HepG2 (cell line): Measurements from ENCODE around the gene POLR1E. TPM values are rescaled to one million over a fixed set of nuclear protein-coding genes. Genes with fewer than 3 reads are reported as not detected.
A peak's percentile ranks its signal among the peaks of the same experiment; 100 is the strongest.

Source experiments
- ARNT2 ChIP-seq: sonication (generic); formaldehyde crosslinking; IDR thresholded peaks from 2 replicates; pipeline ENCODE4 v1.8.0; 2022; ENCODE audit warnings: mild to moderate bottlenecking, low read depth, missing genetic modification reagents, moderate library complexity
- ARNTL ChIP-seq: sonication (generic); formaldehyde crosslinking; IDR thresholded peaks from 2 replicates; pipeline ENCODE4 v1.4.0; 2020; ENCODE audit warnings: mild to moderate bottlenecking, missing genetic modification reagents
- EED ChIP-seq: sonication (generic); formaldehyde crosslinking; IDR thresholded peaks from 2 replicates; pipeline ENCODE4 v1.5.0; 2020; ENCODE audit warnings: mild to moderate bottlenecking, missing genetic modification reagents
- GMEB1 ChIP-seq: sonication (generic); formaldehyde crosslinking; IDR thresholded peaks from 2 replicates; pipeline ENCODE4 v1.5.1; 2020; ENCODE audit warnings: missing genetic modification reagents, mild to moderate bottlenecking, borderline replicate concordance
- KDM6A ChIP-seq: IDR thresholded peaks from 2 replicates; pipeline ENCODE4 v1.6.1; 2016; ENCODE audit warnings: low read depth
- PHF21A ChIP-seq: sonication (generic); formaldehyde crosslinking; IDR thresholded peaks from 2 replicates; pipeline ENCODE4 v1.5.0; 2020; ENCODE audit warnings: mild to moderate bottlenecking, missing genetic modification reagents
- POGK ChIP-seq: sonication (generic); formaldehyde crosslinking; conservative IDR thresholded peaks from 2 replicates; pipeline ENCODE4 v1.8.0; 2022; ENCODE audit warnings: mild to moderate bottlenecking, moderate library complexity, missing genetic modification reagents
- POLR2AphosphoS5 ChIP-seq: IDR thresholded peaks from 2 replicates; pipeline ENCODE4 v1.6.1; 2012; ENCODE audit warnings: low read depth, low read length
- POLR2G ChIP-seq: fragments of 200-400 bp; formaldehyde crosslinking; IDR thresholded peaks from 2 replicates; pipeline ENCODE4 v1.6.1; 2018; ENCODE audit warnings: mild to moderate bottlenecking, low read depth, low read length, moderate library complexity
- PRDM10 ChIP-seq: sonication (generic); formaldehyde crosslinking; IDR thresholded peaks from 2 replicates; pipeline ENCODE4 v1.4.0; 2020; ENCODE audit warnings: low read depth, missing genetic modification reagents
- ZBTB7B ChIP-seq: sonication (generic); formaldehyde crosslinking; IDR thresholded peaks from 2 replicates; pipeline ENCODE4 v1.4.0; 2020; ENCODE audit warnings: missing genetic modification reagents
- ZFX ChIP-seq: sonication (generic); formaldehyde crosslinking; IDR thresholded peaks from 2 replicates; pipeline ENCODE4 v1.4.0; 2020; ENCODE audit warnings: mild to moderate bottlenecking, low read depth, missing genetic modification reagents, moderate library complexity
- ZMYM4 ChIP-seq: sonication (generic); formaldehyde crosslinking; IDR thresholded peaks from 2 replicates; pipeline ENCODE4 v1.8.1; 2023; ENCODE audit warnings: mild to moderate bottlenecking, missing genetic modification reagents
- ZNF292 ChIP-seq: sonication (generic); formaldehyde crosslinking; IDR thresholded peaks from 2 replicates; pipeline ENCODE4 v1.8.1; 2022; ENCODE audit warnings: mild to moderate bottlenecking, low read depth, missing genetic modification reagents, borderline replicate concordance
- ZNF441 ChIP-seq: sonication (generic); formaldehyde crosslinking; IDR thresholded peaks from 2 replicates; pipeline ENCODE4 v1.7.0; 2021; ENCODE audit warnings: missing genetic modification reagents, borderline replicate concordance
- ZNF547 ChIP-seq: sonication (generic); formaldehyde crosslinking; IDR thresholded peaks from 2 replicates; pipeline ENCODE4 v1.5.1; 2020; ENCODE audit warnings: mild to moderate bottlenecking, missing genetic modification reagents
- ZNF563 ChIP-seq: sonication (generic); formaldehyde crosslinking; IDR thresholded peaks from 2 replicates; pipeline ENCODE4 v1.8.0; 2022; ENCODE audit warnings: mild to moderate bottlenecking, moderate library complexity, missing genetic modification reagents
- polyA plus RNA-seq, 8 experiments: library from polyadenylated mRNA; depleted of rRNA in 3 of 8; stranded (reverse) in 7 of 8; unstranded in 1 of 8; fragments of >200 nt; fragmentation: Illumina TruSeq in 4 of 8; extraction: Trizol in 4 of 8; gene quantifications; 2 replicates each; pipeline versions ENCODE4 v1.2.1 to v1.2.3, GENCODE V29; 2011 to 2016; ENCODE audit warnings: low read depth in 4 of 8, missing spikeins in 1 of 8, mixed read lengths in 1 of 8; ENCODE audit not compliant: insufficient read depth in 1 of 8
- total RNA-seq, 5 experiments: library from RNA; depleted of rRNA; stranded (reverse); fragments of >200 nt; fragmentation: Illumina TruSeq; extraction: Trizol; gene quantifications; 2 replicates each; pipeline ENCODE4 v1.2.3, GENCODE V29; 2016; ENCODE audit warnings: low read depth in 1 of 5
- TF ChIP-seq, protein P1 (sequence below): IDR thresholded peaks from 2 replicates; pipeline ENCODE4 v1.6.1; 2016; ENCODE audit warnings: low read depth, control low read depth
- TF ChIP-seq, protein P2 (sequence below): sonication (generic); formaldehyde crosslinking; IDR thresholded peaks from 2 replicates; pipeline ENCODE4 v1.5.0; 2020; ENCODE audit warnings: missing genetic modification reagents

The POLR1E gene
- total and polyA plus RNA-seq, 2 of the 13 experiments (the other 11 are each of a cell fraction or from before 2014, with no cell fraction given): 23.0 to 37.8 TPM

DNA sequence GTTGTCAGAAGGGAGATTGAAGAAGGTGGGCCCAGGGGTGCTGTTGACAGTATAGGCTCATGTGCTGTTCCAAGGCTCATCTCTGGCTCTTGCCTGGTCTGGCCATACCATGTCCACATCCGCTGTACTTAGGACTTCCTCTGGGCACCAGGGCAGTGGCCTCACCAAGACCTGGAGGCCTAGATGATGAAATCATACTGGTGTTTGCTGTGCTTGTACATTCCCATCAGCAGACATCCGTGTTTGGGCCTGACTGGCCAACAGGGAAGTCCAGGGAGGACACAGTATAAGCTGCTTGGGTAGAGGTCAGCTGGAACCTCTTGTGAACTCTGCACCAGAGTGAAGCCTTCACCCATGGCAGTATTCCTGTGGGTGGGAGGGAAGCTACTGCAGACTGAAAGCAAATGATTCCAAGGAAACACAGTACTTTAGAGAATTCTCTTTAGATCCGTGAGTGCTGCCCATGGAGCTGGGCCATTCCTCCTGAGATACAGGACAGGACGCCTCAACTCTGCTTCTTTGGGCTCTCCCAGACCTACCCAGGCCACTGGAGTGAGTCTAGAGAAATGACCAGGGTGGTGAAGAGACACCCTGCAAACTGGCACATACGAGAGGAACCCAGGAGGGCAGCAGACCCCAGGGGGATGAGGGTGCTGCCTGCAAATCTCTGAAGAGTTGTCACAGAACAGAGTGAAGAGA, 22.5 kb downstream of the POLR1E start (continued):
- TF ChIP-seq, protein P1, sequence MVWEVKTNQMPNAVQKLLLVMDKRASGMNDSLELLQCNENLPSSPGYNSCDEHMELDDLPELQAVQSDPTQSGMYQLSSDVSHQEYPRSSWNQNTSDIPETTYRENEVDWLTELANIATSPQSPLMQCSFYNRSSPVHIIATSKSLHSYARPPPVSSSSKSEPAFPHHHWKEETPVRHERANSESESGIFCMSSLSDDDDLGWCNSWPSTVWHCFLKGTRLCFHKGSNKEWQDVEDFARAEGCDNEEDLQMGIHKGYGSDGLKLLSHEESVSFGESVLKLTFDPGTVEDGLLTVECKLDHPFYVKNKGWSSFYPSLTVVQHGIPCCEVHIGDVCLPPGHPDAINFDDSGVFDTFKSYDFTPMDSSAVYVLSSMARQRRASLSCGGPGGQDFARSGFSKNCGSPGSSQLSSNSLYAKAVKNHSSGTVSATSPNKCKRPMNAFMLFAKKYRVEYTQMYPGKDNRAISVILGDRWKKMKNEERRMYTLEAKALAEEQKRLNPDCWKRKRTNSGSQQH: no peak
- TF ChIP-seq ZBTB7B (CRISPR knock-in tag) (0 out of 2 replicates have a peak, but pooled peaks have one; percentile 30), KDM6A (CRISPR knock-in tag) (peak; percentile 86), ZNF547 (no peak), ZFX (CRISPR knock-in tag) (peak; percentile 96), PRDM10 (peak; percentile 75; the same call in 1 of the 2 replicates), ARNT2 (CRISPR knock-in tag) (peak; percentile 58; the same call in 1 of the 2 replicates), POGK (CRISPR knock-in tag) (peak; percentile 90), ZMYM4 (CRISPR knock-in tag) (peak; percentile 82), ZNF292 (peak; percentile 87; the same call in 1 of the 2 replicates), ARNTL (CRISPR knock-in tag) (peak; percentile 84), PHF21A (CRISPR knock-in tag) (peak; percentile 96), POLR2G (peak; percentile 68), EED (CRISPR knock-in tag) (no peak), GMEB1 (peak; percentile 68; the same call in 1 of the 2 replicates), ZNF441 (CRISPR knock-in tag) (peak; percentile 73; the same call in 1 of the 2 replicates), POLR2AphosphoS5 (peak; percentile 48), ZNF563 (CRISPR knock-in tag) (no peak; the same call in 1 of the 2 replicates)
- TF ChIP-seq, protein P2, sequence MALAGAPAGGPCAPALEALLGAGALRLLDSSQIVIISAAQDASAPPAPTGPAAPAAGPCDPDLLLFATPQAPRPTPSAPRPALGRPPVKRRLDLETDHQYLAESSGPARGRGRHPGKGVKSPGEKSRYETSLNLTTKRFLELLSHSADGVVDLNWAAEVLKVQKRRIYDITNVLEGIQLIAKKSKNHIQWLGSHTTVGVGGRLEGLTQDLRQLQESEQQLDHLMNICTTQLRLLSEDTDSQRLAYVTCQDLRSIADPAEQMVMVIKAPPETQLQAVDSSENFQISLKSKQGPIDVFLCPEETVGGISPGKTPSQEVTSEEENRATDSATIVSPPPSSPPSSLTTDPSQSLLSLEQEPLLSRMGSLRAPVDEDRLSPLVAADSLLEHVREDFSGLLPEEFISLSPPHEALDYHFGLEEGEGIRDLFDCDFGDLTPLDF (CRISPR knock-in tag): 0 out of 2 replicates have a peak, but pooled peaks have one; percentile 26
